ENCODE measurements around the gene DHRS7C.

DNA sequence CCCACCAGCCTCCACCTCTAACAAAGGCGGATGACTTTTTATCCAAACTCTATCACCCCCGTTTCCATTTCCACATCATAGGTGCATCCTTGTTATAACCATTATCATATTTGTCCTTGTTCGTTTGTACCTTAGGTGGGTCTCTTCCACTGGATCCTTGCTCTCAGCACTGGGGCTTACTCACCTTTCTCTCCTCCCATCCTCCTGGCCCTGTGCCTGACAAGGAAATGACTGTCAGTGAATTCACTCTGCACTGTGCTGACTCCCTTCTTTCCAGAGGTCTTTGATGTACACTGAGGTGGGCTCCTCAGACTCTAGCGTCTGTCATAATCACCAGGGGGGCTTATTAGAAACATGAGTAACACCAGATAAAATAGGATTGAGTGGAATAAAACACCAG lies 27.4 kb upstream of the DHRS7C start:
- no peak for TF ChIP-seq CTCF (IDR thresholded peaks at IDR 0.05)
- no peak for TF ChIP-seq POLR2AphosphoS5 (IDR thresholded peaks at IDR 0.05)
- no peak for TF ChIP-seq POLR2A (IDR thresholded peaks at IDR 0.05)
